GM19397 (cell line): ENCODE measurements around the gene YARS1.

Source experiments
- ATAC-seq: cut with Tn5 transposase; IDR thresholded peaks from one replicate; pipeline ENCODE4 v1.9.1; 2021; ENCODE audit warnings: mild to moderate bottlenecking, moderate library complexity; ENCODE audit not compliant: unreplicated experiment

YARS1 gene

GRCh38 chr1:32748926-32749325 lies 68.2 kb downstream of the YARS1 start:
- no peak for ATAC-seq

- no peak for ATAC-seq
These were observed 68.8 kb downstream of the YARS1 start for GRCh38 chr1:32748348-32748747.

DNA sequence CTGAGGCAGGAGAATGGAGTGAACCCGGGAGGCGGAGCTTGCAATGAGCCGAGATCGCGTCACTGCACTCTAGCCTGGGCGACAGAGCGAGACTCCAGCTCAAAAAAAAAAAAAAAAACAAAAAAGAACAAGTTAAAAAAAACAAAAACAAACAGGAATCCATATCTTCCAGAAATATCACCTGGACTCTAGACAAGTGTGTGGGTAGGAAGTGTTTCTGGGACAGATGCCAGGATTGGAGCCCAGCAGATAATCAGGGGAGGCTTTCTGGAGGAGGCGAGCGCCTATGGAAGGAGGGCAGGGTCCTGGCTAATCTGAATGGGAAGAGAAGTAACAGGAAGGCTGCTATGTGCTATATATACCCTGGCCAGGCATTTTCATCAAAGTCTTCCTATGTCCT lies 71.0 kb downstream of the YARS1 start:
- no peak for ATAC-seq

- no peak for ATAC-seq
These were observed 73.1 kb downstream of the YARS1 start for GRCh38 chr1:32744071-32744425.

DNA sequence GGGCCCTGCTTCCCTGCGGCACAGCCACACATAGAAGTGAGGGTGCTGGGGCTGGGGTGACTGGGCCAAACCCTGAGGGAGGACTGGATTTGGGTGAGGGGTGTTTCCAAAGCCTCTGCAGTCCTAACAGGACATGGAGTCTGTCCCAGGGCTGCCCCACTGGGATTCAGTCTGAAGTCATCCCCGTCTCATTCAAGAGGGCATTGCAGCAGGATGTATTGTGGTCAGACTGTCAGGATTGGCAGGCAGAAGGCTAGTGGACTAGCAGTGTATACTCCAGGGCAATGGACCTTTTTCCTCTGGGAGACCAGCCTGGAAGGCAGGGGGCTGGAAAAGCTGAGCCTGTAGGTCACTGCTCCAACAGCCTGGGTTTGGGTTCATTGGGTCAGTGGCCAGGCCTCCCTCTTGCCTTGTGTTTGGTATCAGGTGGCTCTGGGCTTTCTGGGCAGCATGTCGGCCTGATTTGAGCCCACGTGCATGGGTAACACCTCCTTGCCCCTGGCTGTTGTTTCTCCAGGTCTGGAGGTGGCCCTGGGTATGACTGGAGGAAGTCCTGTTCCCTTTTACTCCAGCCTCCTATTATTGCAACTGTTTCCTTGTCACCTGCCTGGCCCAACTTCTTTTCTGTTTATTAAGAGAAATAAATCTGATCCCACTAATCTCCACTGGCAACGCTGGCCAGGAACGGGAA lies 73.6 kb downstream of the YARS1 start:
- ATAC-seq, result no peak

GRCh38 chr1:32742956-32743355 lies 74.2 kb downstream of the YARS1 start:
- ATAC-seq, result no peak

GRCh38 chr1:32742199-32742947 lies 74.8 kb downstream of the YARS1 start:
- ATAC-seq, result no peak

DNA sequence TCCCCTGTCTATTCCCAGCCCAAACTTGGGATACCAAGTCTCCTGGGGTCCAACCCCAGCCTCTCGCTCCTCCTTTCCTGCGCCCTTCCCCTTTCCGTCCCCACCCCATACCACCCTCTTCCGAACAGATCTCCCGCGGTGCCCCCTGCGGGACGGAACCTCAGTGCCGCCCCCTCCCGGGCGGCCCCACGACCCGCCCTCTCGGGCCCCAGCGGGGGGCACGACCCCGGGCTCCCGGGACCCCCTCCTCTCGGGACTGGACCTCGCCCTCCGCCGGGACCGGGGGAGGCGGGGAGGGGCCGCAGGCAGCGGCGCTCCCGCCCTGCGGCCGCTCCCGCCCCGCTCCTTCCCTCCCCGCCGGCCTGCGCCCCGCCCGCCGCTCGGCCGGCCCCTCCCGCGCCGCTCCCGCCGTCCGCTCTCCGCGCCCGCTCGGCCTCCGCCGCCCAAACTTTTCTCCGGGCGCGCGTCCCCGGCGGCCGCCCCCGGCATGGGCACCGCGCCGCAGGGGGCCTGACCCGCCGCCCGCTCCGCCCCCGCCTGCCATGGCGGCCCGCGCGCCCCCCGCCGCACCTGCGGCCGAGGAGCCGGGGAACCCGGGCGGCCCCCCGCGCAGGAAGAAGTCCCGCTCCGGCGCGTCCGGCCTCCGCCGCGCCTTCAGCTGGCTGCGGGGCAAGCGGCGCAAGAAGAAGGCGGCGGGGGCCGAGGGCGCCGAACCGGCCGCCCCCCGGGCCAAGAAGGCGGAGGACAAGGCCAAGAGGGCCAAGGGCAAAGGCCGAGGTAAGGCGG lies 75.6 kb downstream of the YARS1 start:
- ATAC-seq, result no peak

- no peak for ATAC-seq
These were observed 76.1 kb downstream of the YARS1 start for GRCh38 chr1:32741059-32741412.

- ATAC-seq, result no peak
These were observed 80.1 kb downstream of the YARS1 start for GRCh38 chr1:32736812-32737791.

GRCh38 chr1:32733582-32734321 lies 83.4 kb downstream of the YARS1 start:
- no peak for ATAC-seq

DNA sequence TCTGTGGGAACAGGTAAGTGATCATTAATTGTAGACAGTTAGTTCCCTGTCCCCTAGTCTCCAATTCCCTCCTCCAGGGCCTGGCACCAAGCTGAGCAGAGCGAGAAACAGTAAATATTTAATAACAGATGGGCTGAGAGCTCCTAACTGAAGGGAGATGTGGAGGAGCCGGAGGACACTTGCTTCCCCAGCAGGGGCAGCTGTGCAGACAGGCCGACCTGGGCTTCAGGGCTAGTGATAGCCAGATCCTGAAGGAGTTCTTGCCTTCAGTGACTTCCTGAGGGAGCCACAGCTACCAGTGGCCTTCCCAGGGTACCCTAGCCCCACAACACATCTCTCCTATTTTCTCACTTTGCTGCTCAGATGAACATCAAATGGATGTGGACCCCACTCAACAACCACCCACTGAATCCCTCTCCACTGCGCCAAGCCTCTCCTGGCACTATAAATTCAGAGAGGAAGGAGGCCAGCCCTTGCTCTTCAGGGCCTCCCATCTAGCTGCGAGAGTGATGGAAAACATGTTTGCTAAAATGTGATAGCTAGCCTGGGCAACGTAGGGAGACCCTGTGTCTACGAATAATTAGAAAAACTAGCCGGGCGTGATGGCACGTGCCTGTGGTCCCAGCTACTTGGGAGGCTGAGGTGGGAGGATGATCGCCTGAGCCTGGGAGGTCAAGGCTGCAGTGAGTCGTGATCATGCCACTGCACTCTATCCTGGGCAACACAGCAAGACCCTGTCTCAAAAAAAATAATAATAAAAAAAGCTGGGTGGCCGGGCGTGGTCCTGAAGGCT lies 87.7 kb downstream of the YARS1 start:
- no peak for ATAC-seq

DNA sequence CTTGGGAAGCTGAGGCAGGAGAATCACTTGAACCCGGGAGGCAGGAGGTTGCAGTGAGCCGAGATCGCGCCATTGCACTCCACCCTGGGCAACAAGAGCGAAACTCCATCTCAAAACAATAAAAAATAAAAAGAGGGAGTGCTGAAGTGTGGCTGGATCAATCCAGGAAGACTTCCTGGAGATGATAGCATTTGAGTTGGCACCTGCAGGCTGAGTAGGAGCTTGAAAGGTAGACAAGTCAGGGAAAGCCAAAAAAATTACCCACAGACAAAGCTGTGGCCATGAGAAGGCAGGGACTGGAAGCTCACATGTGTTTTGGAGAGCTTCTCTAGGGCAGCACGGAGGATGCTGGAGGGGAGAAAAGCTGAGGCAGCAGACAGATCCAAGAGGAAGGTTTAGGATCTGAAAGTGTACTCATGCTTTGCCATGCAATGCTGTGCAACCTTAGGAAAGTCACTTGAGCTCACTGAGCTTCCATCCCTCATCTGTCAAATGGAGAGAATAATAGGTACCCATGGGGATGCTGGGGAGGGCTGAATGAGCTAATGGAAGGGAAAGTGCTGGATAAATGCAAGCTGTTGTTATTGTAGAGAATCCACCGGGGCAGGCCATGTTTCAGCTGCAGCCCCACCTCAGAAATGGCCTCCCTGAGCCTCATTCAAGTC lies 88.6 kb downstream of the YARS1 start:
- ATAC-seq, result no peak

DNA sequence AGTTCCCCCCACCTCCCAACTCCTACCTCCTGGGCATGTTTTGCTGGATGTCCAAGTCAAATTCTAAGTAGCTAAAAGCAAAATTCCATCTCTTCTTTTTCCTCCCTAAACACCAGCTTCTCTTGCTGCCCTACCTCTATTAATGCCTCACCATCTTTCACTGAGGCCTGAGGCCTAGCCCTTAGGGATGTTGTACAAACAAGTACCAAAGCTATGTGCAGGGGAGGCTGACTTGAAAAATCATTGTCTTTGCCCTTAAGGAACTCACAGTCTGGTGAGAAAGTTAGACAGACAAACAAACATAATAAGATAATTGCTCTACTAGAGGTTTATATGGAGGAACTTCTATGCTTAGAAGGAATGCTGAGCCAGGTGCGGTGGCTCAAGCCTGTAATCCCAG lies 89.3 kb downstream of the YARS1 start:
- no peak for ATAC-seq

GRCh38 chr1:32725615-32725982 lies 91.6 kb downstream of the YARS1 start:
- no peak for ATAC-seq
